Panc1 (cell line): ENCODE results near the gene GRAMD4.

Source experiments
- POLR2AphosphoS5 ChIP-seq: IDR thresholded peaks from 2 replicates; pipeline ENCODE4 v1.6.1; 2012; ENCODE audit warnings: mild to moderate bottlenecking, low read depth, low read length, moderate library complexity
- TF ChIP-seq, protein P1 (sequence below), 2 experiments: IDR thresholded peaks; 2 replicates each; pipeline ENCODE4 v1.6.1; 2011 to 2012; ENCODE audit warnings: low read depth in 2 of 2, control low read depth in 1 of 2, low read length in 1 of 2, mild to moderate bottlenecking in 1 of 2, moderate library complexity in 1 of 2; ENCODE audit not compliant: insufficient read depth in 1 of 2
- TF ChIP-seq, protein P2 (sequence below): fragments of 450-650 bp; IDR thresholded peaks from 2 replicates; pipeline ENCODE4 v1.5.1; 2017; ENCODE audit warnings: mild to moderate bottlenecking

DNA sequence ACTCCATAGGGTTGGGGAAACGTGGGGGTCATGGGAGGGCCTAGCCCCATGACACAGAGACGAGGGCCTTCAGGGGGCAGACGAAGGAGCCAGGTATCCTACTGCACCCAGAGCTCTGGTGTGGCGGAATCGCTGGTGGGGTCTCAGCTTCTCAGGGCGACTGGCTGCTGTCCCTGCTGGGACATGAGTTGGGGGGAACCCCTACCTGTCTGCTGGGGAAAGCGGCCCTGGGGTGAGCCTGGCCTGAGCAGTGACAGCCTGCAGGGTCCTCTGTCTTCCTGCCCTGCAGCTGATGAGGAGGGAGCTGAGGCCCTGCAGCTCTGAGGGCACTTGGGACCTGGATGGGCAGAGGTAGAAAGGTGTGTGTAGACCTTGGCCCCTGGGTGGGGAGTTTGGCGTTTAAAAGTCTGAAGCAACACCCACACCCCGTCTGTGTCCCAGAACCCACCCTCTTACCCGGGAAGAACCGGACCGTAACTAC, 33.6 kb upstream of the GRAMD4 start:
- TF ChIP-seq, protein P1, sequence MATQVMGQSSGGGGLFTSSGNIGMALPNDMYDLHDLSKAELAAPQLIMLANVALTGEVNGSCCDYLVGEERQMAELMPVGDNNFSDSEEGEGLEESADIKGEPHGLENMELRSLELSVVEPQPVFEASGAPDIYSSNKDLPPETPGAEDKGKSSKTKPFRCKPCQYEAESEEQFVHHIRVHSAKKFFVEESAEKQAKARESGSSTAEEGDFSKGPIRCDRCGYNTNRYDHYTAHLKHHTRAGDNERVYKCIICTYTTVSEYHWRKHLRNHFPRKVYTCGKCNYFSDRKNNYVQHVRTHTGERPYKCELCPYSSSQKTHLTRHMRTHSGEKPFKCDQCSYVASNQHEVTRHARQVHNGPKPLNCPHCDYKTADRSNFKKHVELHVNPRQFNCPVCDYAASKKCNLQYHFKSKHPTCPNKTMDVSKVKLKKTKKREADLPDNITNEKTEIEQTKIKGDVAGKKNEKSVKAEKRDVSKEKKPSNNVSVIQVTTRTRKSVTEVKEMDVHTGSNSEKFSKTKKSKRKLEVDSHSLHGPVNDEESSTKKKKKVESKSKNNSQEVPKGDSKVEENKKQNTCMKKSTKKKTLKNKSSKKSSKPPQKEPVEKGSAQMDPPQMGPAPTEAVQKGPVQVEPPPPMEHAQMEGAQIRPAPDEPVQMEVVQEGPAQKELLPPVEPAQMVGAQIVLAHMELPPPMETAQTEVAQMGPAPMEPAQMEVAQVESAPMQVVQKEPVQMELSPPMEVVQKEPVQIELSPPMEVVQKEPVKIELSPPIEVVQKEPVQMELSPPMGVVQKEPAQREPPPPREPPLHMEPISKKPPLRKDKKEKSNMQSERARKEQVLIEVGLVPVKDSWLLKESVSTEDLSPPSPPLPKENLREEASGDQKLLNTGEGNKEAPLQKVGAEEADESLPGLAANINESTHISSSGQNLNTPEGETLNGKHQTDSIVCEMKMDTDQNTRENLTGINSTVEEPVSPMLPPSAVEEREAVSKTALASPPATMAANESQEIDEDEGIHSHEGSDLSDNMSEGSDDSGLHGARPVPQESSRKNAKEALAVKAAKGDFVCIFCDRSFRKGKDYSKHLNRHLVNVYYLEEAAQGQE (IDR thresholded peaks at IDR 0.05; ENCODE audit: insufficient read depth in 1 of 2, low read depth in 2 of 2, low read length in 1 of 2), result no peak
- TF ChIP-seq POLR2AphosphoS5, result no peak
- TF ChIP-seq, protein P2, sequence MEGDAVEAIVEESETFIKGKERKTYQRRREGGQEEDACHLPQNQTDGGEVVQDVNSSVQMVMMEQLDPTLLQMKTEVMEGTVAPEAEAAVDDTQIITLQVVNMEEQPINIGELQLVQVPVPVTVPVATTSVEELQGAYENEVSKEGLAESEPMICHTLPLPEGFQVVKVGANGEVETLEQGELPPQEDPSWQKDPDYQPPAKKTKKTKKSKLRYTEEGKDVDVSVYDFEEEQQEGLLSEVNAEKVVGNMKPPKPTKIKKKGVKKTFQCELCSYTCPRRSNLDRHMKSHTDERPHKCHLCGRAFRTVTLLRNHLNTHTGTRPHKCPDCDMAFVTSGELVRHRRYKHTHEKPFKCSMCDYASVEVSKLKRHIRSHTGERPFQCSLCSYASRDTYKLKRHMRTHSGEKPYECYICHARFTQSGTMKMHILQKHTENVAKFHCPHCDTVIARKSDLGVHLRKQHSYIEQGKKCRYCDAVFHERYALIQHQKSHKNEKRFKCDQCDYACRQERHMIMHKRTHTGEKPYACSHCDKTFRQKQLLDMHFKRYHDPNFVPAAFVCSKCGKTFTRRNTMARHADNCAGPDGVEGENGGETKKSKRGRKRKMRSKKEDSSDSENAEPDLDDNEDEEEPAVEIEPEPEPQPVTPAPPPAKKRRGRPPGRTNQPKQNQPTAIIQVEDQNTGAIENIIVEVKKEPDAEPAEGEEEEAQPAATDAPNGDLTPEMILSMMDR, result no peak
